WTC11 (cell line): ENCODE data around the gene UBE3A.

Experiments used
- CTCF ChIP-seq: fragments of 200-600 bp; IDR thresholded peaks from 2 replicates; pipeline ENCODE4 v1.8.0; 2022; ENCODE audit warnings: antibody characterized with exemption
- E2F5 ChIP-seq: sonication (generic); formaldehyde crosslinking; IDR thresholded peaks from 2 replicates; pipeline ENCODE4 v1.8.1; 2022; ENCODE audit warnings: mild to moderate bottlenecking, moderate library complexity, missing genetic modification reagents
- GABPB1 ChIP-seq: sonication (generic); formaldehyde crosslinking; IDR thresholded peaks from 2 replicates; pipeline ENCODE4 v1.8.1; 2023; ENCODE audit warnings: mild to moderate bottlenecking, missing genetic modification reagents
- MAX ChIP-seq: sonication (generic); formaldehyde crosslinking; IDR thresholded peaks from 2 replicates; pipeline ENCODE4 v1.8.0; 2022; ENCODE audit warnings: mild to moderate bottlenecking, missing genetic modification reagents
- RORB ChIP-seq: fragments of 250-450 bp; sonication (Bioruptor Pico); IDR thresholded peaks from 2 replicates; pipeline ENCODE4 v1.9.0; 2021; ENCODE audit warnings: mild to moderate bottlenecking
- SMAD4 ChIP-seq: sonication (generic); formaldehyde crosslinking; IDR thresholded peaks from 2 replicates; pipeline ENCODE4 v1.8.0; 2022; ENCODE audit warnings: mild to moderate bottlenecking, missing genetic modification reagents
- SP1 ChIP-seq: sonication (generic); formaldehyde crosslinking; conservative IDR thresholded peaks from 2 replicates; pipeline ENCODE4 v1.8.1; 2022; ENCODE audit warnings: missing genetic modification reagents
- TEAD4 ChIP-seq: sonication (generic); formaldehyde crosslinking; IDR thresholded peaks from 2 replicates; pipeline ENCODE4 v1.8.0; 2022; ENCODE audit warnings: mild to moderate bottlenecking, missing genetic modification reagents
- TF ChIP-seq, protein P1 (sequence below): sonication (generic); formaldehyde crosslinking; IDR thresholded peaks from 2 replicates; pipeline ENCODE4 v1.8.1; 2023; ENCODE audit warnings: mild to moderate bottlenecking, missing genetic modification reagents, moderate library complexity

- TF ChIP-seq, protein P1, sequence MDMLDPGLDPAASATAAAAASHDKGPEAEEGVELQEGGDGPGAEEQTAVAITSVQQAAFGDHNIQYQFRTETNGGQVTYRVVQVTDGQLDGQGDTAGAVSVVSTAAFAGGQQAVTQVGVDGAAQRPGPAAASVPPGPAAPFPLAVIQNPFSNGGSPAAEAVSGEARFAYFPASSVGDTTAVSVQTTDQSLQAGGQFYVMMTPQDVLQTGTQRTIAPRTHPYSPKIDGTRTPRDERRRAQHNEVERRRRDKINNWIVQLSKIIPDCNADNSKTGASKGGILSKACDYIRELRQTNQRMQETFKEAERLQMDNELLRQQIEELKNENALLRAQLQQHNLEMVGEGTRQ (CRISPR knock-in tag): no peak
- TF ChIP-seq CTCF (no peak), GABPB1 (CRISPR knock-in tag) (no peak), SP1 (no peak), SMAD4 (CRISPR knock-in tag) (no peak), RORB (CRISPR knock-in tag) (no peak), TEAD4 (no peak), E2F5 (CRISPR knock-in tag) (no peak), MAX (CRISPR knock-in tag) (no peak)
Measured at GRCh38 chr15:25408428-25408827, 30.4 kb downstream of the UBE3A start.
